WTC11 (cell line): ENCODE measurements around the gene JADE1. TPM values are rescaled to one million over a fixed set of nuclear protein-coding genes. Genes with fewer than 3 reads are reported as not detected.

Source experiments
- ATAC-seq: fragments of 200-7000 bp; cut with Tn5 transposase; 2 replicates; pipeline ENCODE4 v1.10.0; 2021; ENCODE audit warnings: mild to moderate bottlenecking, moderate library complexity
- CTCF ChIA-PET: fragments of 300-600 bp; sonication (Branson Sonifier 250); formaldehyde crosslinking; loops from one replicate; lab custom pipeline; 2021; ENCODE audit warnings: antibody characterized with exemption; lab: Charles Lee
- POLR2A ChIA-PET: fragments of 350-600 bp; sonication (Branson Sonifier 250); formaldehyde crosslinking; loops from one replicate; lab custom pipeline; 2021; ENCODE audit warnings: antibody characterized with exemption; lab: Charles Lee
- DNase-seq: peaks from one replicate; pipeline ENCODE4 v3.0.0; 2021; ENCODE audit warnings: low spot score
- H3K27ac Mint-ChIP-seq: 2 replicates; pipeline ENCODE4 v1.8.0; 2021; ENCODE audit warnings: mixed read lengths
- H3K27me3 Mint-ChIP-seq: 2 replicates; pipeline ENCODE4 v1.8.0; 2021; ENCODE audit warnings: low read depth, mild to moderate bottlenecking, moderate library complexity, mixed read lengths
- H3K36me3 Mint-ChIP-seq: 2 replicates; pipeline ENCODE4 v1.8.0; 2021; ENCODE audit warnings: mixed read lengths
- H3K4me1 Mint-ChIP-seq: 2 replicates; pipeline ENCODE4 v1.8.0; 2022; ENCODE audit warnings: mixed read lengths
- H3K4me3 Mint-ChIP-seq: 2 replicates; pipeline ENCODE4 v1.8.0; 2021; ENCODE audit warnings: mild to moderate bottlenecking, moderate library complexity, mixed read lengths
- H3K9me3 Mint-ChIP-seq: 2 replicates; pipeline ENCODE4 v1.8.0; 2021; ENCODE audit warnings: mixed read lengths
- ATF6 ChIP-seq: sonication (generic); formaldehyde crosslinking; IDR thresholded peaks from 2 replicates; pipeline ENCODE4 v1.8.1; 2023; ENCODE audit warnings: mild to moderate bottlenecking, missing genetic modification reagents
- CREB1 ChIP-seq: sonication (generic); formaldehyde crosslinking; IDR thresholded peaks from 2 replicates; pipeline ENCODE4 v1.8.0; 2023; ENCODE audit warnings: mild to moderate bottlenecking, missing genetic modification reagents
- E2F4 ChIP-seq: sonication (generic); formaldehyde crosslinking; IDR thresholded peaks from 2 replicates; pipeline ENCODE4 v1.8.1; 2022; ENCODE audit warnings: low read depth, mild to moderate bottlenecking, moderate library complexity, missing genetic modification reagents, borderline replicate concordance
- FOXJ3 ChIP-seq: sonication (generic); formaldehyde crosslinking; IDR thresholded peaks from 2 replicates; pipeline ENCODE4 v1.9.0; 2021; ENCODE audit warnings: missing genetic modification reagents, mild to moderate bottlenecking, borderline replicate concordance
- FOXK1 ChIP-seq: sonication (generic); formaldehyde crosslinking; IDR thresholded peaks from 2 replicates; pipeline ENCODE4 v1.8.0; 2022; ENCODE audit warnings: mild to moderate bottlenecking, moderate library complexity, missing genetic modification reagents
- GRHL2 ChIP-seq: fragments of 250-450 bp; sonication (Bioruptor Pico); IDR thresholded peaks from 2 replicates; pipeline ENCODE4 v1.8.0; 2022; ENCODE audit warnings: mild to moderate bottlenecking, moderate library complexity; ENCODE audit not compliant: insufficient replicate concordance, severe bottlenecking
- MXD4 ChIP-seq: fragments of 250-450 bp; sonication (Bioruptor Pico); IDR thresholded peaks from 2 replicates; pipeline ENCODE4 v1.8.0; 2021; ENCODE audit warnings: mild to moderate bottlenecking, moderate library complexity, borderline replicate concordance
- NFYB ChIP-seq: sonication (generic); formaldehyde crosslinking; conservative IDR thresholded peaks from 2 replicates; pipeline ENCODE4 v1.8.0; 2022; ENCODE audit warnings: low read depth, missing genetic modification reagents
- NR1H2 ChIP-seq: sonication (generic); formaldehyde crosslinking; IDR thresholded peaks from 2 replicates; pipeline ENCODE4 v1.9.0; 2021; ENCODE audit warnings: mild to moderate bottlenecking, moderate library complexity, missing genetic modification reagents
- PRRX2 ChIP-seq: fragments of 250-450 bp; sonication (Bioruptor Pico); IDR thresholded peaks from 2 replicates; pipeline ENCODE4 v1.8.0; 2021; ENCODE audit warnings: mild to moderate bottlenecking
- RORB ChIP-seq: fragments of 250-450 bp; sonication (Bioruptor Pico); IDR thresholded peaks from 2 replicates; pipeline ENCODE4 v1.9.0; 2021; ENCODE audit warnings: mild to moderate bottlenecking
- TEAD4 ChIP-seq: sonication (generic); formaldehyde crosslinking; IDR thresholded peaks from 2 replicates; pipeline ENCODE4 v1.8.0; 2022; ENCODE audit warnings: mild to moderate bottlenecking, missing genetic modification reagents
- USF1 ChIP-seq: sonication (generic); formaldehyde crosslinking; IDR thresholded peaks from 2 replicates; pipeline ENCODE4 v1.8.0; 2022; ENCODE audit warnings: mild to moderate bottlenecking, missing genetic modification reagents
- ZNF219 ChIP-seq: sonication (generic); formaldehyde crosslinking; IDR thresholded peaks from 2 replicates; pipeline ENCODE4 v1.8.0; 2023; ENCODE audit warnings: missing genetic modification reagents, mild to moderate bottlenecking, borderline replicate concordance
- ZNF396 ChIP-seq: fragments of 250-450 bp; sonication (Bioruptor Pico); IDR thresholded peaks from 2 replicates; pipeline ENCODE4 v1.8.0; 2021; ENCODE audit warnings: mild to moderate bottlenecking, moderate library complexity, borderline replicate concordance
- total RNA-seq: library from RNA; stranded (reverse); gene quantifications from 3 replicates; pipeline ENCODE4 v1.2.3, GENCODE V29; 2021
- TF ChIP-seq, protein P1 (sequence below): sonication (generic); formaldehyde crosslinking; IDR thresholded peaks from 2 replicates; pipeline ENCODE4 v1.8.1; 2023; ENCODE audit warnings: mild to moderate bottlenecking, missing genetic modification reagents, moderate library complexity
- TF ChIP-seq, protein P2 (sequence below): fragments of 250-450 bp; sonication (Bioruptor Pico); IDR thresholded peaks from 2 replicates; pipeline ENCODE4 v1.9.0; 2021; ENCODE audit warnings: moderate library complexity, mild to moderate bottlenecking, inconsistent platforms, borderline replicate concordance
- TF ChIP-seq, protein P3 (sequence below): fragments of 250-450 bp; sonication (Bioruptor Pico); IDR thresholded peaks from 2 replicates; pipeline ENCODE4 v1.9.0; 2021; ENCODE audit warnings: mild to moderate bottlenecking, borderline replicate concordance
- TF ChIP-seq, protein P4 (sequence below): sonication (generic); formaldehyde crosslinking; conservative IDR thresholded peaks from 2 replicates; pipeline ENCODE4 v1.8.1; 2023; ENCODE audit warnings: mild to moderate bottlenecking, low read depth, missing genetic modification reagents, moderate library complexity

JADE1 gene
- total RNA-seq, 1 experiment from 2014 or later: 132 TPM

DNA sequence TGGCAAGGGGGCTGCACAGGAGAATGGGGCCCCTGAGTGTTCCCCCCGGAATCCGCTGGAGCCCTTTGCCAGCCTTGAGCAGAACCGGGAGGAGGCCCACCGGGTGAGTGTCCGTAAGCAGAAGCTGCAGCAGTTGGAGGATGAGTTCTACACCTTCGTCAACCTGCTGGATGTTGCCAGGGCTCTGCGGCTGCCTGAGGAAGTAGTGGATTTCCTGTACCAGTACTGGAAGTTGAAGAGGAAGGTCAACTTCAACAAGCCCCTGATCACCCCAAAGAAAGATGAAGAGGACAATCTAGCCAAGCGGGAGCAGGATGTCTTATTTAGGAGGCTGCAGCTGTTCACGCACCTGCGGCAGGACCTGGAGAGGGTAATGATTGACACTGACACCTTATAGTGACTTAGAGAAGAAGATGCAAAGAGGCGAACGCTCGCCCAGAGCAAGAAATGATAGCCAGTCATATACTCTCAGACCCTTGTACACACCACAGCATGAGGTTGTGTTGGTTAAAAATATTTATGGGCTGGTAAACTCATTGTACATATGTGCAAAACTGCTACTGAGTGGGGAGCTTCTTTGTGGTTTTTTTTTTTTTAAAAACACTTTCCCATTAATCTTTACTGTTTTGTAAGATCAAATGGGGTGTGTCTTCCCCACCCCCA is 52.5 kb downstream of the JADE1 start:
- CTCF ChIA-PET: interaction anchor here (1.6 kb wide), 1 partner anchor 287 kb away, joined by 8 read pairs; no protein-coding TSS in a partner anchor
- POLR2A ChIA-PET: no interaction called here
- Mint-ChIP-seq H3K27ac (peak overlapping the region; percentile 85), H3K9me3 (no peaks in the 10 kb centered on the region), H3K4me3 (no peak overlapping the region), H3K4me1 (peaks cover 65% of the 10 kb centered on the region), H3K27me3 (no peaks in the 10 kb centered on the region), H3K36me3 (peaks cover 96% of the 10 kb centered on the region)
- no peak for TF ChIP-seq PRRX2 (CRISPR knock-in tag)
- TF ChIP-seq USF1 (CRISPR knock-in tag): no peak
- TF ChIP-seq, protein P1, sequence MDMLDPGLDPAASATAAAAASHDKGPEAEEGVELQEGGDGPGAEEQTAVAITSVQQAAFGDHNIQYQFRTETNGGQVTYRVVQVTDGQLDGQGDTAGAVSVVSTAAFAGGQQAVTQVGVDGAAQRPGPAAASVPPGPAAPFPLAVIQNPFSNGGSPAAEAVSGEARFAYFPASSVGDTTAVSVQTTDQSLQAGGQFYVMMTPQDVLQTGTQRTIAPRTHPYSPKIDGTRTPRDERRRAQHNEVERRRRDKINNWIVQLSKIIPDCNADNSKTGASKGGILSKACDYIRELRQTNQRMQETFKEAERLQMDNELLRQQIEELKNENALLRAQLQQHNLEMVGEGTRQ (CRISPR knock-in tag): no peak
- TF ChIP-seq ZNF396 (CRISPR knock-in tag): no peak
- TF ChIP-seq, protein P2, sequence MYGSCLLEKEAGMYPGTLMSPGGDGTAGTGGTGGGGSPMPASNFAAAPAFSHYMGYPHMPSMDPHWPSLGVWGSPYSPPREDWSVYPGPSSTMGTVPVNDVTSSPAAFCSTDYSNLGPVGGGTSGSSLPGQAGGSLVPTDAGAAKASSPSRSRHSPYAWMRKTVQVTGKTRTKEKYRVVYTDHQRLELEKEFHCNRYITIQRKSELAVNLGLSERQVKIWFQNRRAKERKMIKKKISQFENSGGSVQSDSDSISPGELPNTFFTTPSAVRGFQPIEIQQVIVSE: no peak
- no peak for TF ChIP-seq MXD4 (CRISPR knock-in tag)
- no peak for ATAC-seq
- DNase-seq: no peak

DNA sequence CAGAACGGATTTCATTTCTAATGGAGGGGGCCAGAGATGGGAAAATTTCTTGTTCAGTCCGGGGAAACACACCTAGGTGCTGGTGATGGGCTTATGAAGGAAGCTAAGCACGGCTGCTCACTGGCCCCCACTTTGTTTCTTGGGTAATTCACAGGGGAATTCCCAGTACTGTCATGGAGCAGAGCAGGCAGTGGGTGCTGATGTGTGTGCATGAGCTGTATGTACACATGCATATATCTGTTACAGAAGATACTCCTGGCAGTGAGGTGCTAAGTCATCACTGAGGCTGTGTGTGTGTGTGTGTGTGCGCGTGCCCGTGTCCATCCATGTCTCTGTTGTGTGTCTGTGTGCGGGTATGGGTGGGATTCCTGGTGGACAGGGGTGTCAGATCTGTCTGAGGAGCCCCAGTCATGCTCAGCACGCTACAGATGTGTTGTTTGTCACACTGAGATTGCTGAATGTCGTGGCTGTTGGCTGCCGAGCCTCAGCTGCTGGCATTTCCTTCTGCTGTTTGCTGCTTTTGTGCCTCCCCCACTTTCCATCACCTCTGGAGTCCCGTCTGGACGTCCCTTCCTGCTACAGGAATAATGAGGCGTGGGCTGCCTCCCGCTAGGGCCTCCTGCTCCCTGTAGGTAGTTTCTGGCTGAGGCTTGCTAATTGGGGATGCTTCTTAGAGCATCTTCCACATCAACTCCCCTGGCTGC is 53.3 kb downstream of the JADE1 start:
- Mint-ChIP-seq H3K4me1 (peaks cover 63% of the 10 kb centered on the region), H3K4me3 (no peak overlapping the region), H3K27me3 (no peaks in the 10 kb centered on the region), H3K27ac (peak overlapping the region; percentile 62), H3K9me3 (no peaks in the 10 kb centered on the region), H3K36me3 (peaks cover 96% of the 10 kb centered on the region)
- DNase-seq: no peak
- ChIA-PET POLR2A (interaction anchor here (1.2 kb wide), 1 partner anchor 20 kb away, joined by 6 read pairs; no protein-coding TSS in a partner anchor), CTCF (interaction anchor here (0.6 to 1.6 kb wide), 9 partner anchors 10 to 296 kb away, joined by 3 to 8 read pairs (median 4); no protein-coding TSS in a partner anchor)
- no peak for ATAC-seq
- TF ChIP-seq TEAD4 (CRISPR knock-in tag) (no peak), RORB (CRISPR knock-in tag) (no peak), NFYB (CRISPR knock-in tag) (no peak), ZNF219 (CRISPR knock-in tag) (no peak), GRHL2 (no peak), NR1H2 (CRISPR knock-in tag) (no peak), ATF6 (CRISPR knock-in tag) (no peak), FOXJ3 (no peak), E2F4 (CRISPR knock-in tag) (no peak), FOXK1 (CRISPR knock-in tag) (no peak), CREB1 (CRISPR knock-in tag) (no peak)
- TF ChIP-seq, protein P3, sequence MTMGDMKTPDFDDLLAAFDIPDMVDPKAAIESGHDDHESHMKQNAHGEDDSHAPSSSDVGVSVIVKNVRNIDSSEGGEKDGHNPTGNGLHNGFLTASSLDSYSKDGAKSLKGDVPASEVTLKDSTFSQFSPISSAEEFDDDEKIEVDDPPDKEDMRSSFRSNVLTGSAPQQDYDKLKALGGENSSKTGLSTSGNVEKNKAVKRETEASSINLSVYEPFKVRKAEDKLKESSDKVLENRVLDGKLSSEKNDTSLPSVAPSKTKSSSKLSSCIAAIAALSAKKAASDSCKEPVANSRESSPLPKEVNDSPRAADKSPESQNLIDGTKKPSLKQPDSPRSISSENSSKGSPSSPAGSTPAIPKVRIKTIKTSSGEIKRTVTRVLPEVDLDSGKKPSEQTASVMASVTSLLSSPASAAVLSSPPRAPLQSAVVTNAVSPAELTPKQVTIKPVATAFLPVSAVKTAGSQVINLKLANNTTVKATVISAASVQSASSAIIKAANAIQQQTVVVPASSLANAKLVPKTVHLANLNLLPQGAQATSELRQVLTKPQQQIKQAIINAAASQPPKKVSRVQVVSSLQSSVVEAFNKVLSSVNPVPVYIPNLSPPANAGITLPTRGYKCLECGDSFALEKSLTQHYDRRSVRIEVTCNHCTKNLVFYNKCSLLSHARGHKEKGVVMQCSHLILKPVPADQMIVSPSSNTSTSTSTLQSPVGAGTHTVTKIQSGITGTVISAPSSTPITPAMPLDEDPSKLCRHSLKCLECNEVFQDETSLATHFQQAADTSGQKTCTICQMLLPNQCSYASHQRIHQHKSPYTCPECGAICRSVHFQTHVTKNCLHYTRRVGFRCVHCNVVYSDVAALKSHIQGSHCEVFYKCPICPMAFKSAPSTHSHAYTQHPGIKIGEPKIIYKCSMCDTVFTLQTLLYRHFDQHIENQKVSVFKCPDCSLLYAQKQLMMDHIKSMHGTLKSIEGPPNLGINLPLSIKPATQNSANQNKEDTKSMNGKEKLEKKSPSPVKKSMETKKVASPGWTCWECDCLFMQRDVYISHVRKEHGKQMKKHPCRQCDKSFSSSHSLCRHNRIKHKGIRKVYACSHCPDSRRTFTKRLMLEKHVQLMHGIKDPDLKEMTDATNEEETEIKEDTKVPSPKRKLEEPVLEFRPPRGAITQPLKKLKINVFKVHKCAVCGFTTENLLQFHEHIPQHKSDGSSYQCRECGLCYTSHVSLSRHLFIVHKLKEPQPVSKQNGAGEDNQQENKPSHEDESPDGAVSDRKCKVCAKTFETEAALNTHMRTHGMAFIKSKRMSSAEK (CRISPR knock-in tag): no peak
- TF ChIP-seq, protein P4, sequence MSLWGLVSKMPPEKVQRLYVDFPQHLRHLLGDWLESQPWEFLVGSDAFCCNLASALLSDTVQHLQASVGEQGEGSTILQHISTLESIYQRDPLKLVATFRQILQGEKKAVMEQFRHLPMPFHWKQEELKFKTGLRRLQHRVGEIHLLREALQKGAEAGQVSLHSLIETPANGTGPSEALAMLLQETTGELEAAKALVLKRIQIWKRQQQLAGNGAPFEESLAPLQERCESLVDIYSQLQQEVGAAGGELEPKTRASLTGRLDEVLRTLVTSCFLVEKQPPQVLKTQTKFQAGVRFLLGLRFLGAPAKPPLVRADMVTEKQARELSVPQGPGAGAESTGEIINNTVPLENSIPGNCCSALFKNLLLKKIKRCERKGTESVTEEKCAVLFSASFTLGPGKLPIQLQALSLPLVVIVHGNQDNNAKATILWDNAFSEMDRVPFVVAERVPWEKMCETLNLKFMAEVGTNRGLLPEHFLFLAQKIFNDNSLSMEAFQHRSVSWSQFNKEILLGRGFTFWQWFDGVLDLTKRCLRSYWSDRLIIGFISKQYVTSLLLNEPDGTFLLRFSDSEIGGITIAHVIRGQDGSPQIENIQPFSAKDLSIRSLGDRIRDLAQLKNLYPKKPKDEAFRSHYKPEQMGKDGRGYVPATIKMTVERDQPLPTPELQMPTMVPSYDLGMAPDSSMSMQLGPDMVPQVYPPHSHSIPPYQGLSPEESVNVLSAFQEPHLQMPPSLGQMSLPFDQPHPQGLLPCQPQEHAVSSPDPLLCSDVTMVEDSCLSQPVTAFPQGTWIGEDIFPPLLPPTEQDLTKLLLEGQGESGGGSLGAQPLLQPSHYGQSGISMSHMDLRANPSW (CRISPR knock-in tag): no peak
